Stimulated activated CD4-positive, alpha-beta T cell treated with anti-CD3 and anti-CD28 coated beads, TNF-alpha, amount 100 ng/mL, for 48 hours (primary cell): ENCODE measurements around the gene CBX8.
"Not testable (repeated sequence)": the region's sequence is repeated elsewhere in the genome, so short reads cannot be mapped to it uniquely, and the experiment has no call there.

Source experiments
- DNase-seq, 3 donors: peaks; one replicate each; pipeline ENCODE4 v3.0.0-alpha.2; 2020; ENCODE audit warnings: low read depth in 3 of 3

CBX8 gene

GRCh38 chr17:79779084-79779529, 17.8 kb downstream of the CBX8 start:
- no peak for DNase-seq

DNA sequence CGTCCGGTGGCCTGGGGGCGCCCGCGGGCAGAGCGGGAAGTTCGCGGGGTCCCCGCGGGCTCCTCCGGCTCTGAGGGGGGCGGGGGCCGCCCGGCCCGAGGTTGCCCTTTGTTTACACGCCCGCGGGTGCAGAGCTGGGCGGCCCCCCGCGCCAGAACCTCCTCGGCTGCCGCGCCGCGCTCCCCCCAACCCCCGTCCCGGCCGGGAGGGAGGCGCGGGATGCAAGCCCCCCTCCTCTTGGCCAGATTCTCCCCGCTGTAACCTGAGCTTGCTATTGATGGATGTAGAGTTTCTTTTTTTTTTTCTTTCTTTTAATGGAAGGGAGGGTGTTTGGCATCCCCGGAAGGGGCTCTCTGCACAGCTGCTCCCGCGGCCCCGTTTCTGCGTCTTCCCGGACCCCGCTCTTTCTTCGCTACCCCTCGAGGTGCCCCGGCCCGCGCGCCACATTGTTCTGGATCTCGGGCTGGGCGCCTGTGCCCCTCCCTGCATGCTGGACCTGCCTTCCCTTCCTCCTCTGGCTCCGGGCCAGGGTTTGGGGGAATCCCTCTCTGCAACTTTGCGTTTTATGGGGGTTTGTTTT, 18.3 kb downstream of the CBX8 start:
- no peak for DNase-seq

GRCh38 chr17:79777894-79778503, 18.9 kb downstream of the CBX8 start, which contains the start of gene CBX2:
Gene CBX2 (plus strand): TSS chr17:79778148. CDS start chr17:79778236, 88 bp downstream.
- DNase-seq, result peak; percentile 62 to 77 (median 66)

GRCh38 chr17:79777120-79777893, 19.6 kb downstream of the CBX8 start:
- no peak for DNase-seq

DNA sequence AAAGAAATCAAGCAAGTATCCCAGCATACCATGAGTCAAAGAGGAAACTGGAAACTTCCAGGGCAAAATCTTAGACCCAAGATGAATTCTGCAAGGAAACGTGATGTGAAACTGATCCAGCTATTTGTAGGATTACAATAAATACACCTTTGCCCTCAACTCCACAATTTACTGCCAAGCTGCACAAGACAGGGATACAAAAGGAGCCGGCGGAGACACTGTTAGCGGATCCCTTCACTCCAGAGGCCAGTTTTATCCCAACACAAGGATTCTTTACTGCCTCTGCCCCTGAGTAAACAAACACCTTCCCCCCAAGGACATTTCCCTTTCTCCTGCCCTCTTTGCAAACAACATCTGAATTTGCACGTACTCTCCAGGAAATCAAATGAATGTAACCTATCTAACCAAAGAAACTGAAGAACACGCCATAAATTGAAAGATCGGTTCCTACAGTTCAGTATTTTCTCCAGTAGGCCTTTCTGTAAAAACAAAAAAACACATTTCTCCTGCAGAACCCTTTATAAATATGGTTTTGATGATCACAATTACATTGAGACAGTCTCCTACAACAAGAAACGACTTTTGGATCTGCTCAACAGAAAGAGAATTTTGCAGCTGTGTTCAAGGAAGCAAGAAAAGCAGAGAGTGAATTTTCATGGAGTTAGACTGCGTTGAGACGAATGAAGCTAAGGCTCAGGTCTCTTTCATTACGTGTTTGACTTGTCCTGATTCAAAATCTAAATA, 20.3 kb downstream of the CBX8 start:
- DNase-seq, result no peak

GRCh38 chr17:79775632-79776031, 21.2 kb downstream of the CBX8 start:
- DNase-seq, result no peak

DNA sequence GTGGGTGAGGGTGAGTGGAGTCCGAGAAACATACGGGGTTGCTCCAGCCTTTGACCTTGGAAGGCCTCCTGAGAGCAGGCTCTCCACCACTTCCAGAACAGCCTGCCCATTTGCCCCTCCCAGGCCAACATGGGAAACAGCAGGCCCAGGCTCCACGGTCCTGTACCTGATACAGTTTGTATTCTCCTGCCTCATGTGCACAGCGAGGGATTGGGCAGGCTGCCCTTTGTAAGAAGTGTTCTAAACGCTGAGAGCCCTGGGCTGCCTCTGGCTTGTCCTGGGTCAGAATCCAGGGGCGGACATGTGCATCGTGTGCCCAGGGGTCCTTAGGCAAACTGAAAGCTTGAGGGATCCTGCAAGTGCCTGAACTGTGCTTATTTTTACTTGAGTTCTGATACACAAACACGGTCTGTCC, 22.3 kb downstream of the CBX8 start:
- no peak for DNase-seq

DNA sequence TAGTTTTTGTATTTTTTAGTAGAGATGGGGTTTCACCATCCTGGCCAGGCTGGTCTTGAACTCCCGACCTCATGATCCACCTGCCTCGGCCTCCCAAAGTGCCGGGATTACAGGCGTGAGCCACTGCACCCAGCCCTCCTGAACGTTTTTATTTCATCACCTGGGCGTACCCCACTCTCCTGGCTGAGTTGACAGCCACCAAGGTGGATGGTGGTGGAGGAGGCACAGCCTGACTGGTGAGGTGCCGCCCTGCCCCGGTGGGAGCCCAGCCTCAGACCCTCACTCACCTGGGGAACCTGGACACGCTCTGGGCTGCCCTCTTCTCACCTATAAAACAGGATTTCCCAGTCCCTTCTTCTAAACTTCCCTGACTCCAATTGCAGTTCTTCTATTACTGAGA, 24.2 kb downstream of the CBX8 start:
- not testable (repeated sequence) for DNase-seq

DNA sequence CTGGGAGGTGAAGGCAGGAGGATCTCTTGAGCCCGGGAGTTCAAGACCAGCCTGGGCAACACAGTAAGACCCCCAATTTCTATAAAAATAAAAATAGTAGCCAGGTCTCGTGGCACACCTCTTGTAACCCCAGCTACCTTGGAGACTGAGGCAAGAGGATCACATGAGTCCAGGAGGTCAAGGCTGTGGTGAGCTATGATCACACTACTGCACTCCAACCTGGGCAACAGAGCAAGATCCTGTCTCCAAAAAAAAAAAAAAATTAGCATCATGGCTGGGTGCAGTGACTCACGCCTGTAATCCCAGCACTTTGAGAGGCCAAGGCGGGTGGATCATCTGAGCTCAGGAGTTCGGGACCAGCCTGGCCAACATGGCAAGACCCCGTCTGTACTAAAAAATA, 25.6 kb downstream of the CBX8 start:
- DNase-seq, result no peak

GRCh38 chr17:79769570-79770506, 27.0 kb downstream of the CBX8 start:
- no peak for DNase-seq

GRCh38 chr17:79765708-79766107, 31.2 kb downstream of the CBX8 start:
- no peak for DNase-seq

DNA sequence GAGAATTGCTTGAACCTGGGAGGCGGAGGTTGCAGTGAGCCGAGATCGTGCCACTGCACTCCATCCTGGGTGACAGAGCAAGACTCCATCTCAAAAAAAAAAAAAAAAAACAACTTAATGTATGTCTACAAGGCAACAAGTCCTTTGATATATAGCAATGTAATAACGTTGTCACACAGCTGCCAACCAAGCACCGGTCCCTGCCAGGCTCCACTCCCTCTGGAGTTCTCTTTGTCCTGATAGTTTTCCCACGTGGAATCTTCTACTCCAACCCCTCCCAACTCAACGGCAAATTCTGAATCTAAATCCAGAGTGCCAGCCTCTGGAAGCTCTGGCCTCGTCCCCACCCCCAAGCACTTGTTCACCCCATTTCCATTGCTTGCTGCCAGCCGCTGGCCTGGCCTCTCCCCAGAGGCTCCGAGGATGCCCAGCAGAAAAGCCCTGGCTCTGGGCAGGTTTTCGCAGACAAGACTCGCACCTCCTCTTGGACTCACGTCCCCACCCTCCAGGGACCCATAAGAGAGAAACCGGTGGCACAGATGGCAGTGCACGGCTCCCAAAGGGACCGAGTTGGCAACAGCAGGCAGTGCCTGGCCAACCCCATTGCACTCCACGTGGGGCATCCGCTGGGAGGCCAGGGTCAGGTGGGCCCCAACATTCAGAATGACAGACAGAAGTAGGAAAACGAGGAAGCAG, 34.8 kb downstream of the CBX8 start:
- no peak for DNase-seq

- no peak for DNase-seq
Measured at GRCh38 chr17:79760197-79760906, 36.5 kb downstream of the CBX8 start.

GRCh38 chr17:79758271-79758670, 38.6 kb downstream of the CBX8 start:
- no peak for DNase-seq

DNA sequence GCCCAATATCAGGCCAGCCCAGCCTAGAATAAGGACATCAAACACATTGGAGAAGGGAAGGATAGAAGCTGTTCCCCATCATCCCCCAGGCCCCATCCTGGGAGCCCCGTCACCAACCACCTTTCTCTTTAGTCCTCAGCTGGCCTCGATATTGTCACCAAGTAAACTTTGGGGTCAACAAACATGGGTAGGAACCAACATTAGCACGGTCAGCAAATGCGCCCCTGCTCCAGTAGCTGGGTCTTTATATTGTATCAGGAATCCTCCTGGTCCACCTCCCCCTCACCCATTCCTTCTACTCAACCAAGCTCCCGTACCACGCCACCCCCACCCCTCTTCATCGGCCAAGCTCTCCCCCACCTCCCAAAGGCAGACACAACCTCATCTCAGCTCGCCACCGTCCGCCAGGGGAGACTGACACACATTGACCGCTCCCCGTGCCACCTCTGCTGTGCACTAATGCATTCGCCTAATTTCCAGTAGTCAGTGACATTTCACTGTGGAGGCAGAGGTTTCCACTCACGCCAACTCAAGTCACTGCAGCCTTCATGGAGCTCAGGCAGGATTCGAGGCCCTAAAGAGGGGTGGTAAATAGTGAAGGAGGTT, 39.6 kb downstream of the CBX8 start:
- no peak for DNase-seq

- no peak for DNase-seq
Measured at GRCh38 chr17:79755591-79755990, 41.3 kb downstream of the CBX8 start.

DNA sequence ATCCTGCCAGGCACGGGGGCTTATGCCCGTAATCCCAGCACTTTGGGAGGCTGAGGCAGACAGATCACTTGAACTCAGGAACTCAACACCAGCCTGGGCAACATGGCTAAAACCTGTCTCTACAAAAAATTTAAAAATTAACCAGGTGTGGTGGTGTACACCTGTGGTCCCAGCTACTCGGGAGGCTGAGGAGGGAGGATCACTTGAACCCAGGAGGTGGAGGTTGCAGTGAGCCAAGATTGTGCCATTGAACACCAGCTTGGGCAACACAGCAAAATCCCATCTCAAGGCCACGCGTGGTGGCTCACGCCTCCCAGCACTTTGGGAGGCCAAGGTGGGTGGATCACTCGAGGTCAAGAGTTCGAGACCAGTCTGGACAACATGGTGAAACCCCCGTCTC, 42.0 kb downstream of the CBX8 start:
- not testable (repeated sequence) for DNase-seq

- no peak for DNase-seq
Measured at GRCh38 chr17:79754370-79754769, 42.5 kb downstream of the CBX8 start.

DNA sequence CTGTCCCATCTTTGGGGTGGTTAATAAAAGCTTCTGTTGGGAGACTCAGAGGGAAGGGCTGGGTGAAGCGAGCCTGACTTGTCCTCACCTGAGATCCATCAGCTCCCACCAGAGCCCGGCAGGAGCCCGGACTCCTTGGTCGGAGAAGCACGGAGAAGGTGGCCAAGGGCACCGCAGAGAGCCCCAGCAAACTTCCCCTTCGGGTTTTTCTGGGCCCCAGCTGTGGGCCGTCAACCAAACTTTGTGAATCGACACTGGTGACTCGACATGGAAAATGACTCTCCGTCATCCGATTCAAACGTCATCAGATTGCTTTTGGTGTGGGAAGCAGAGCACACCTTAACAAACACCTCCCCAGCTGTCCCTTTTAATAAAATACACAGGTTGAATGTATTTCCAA, 44.7 kb downstream of the CBX8 start:
- DNase-seq, result peak in 2 of 3 donors; percentile 15 to 18
